GM12864 (cell line): ENCODE data around the gene MAPT.
"Not testable (repeated sequence)": the region's sequence is repeated elsewhere in the genome, so short reads cannot be mapped to it uniquely, and the experiment has no call there.

ENCODE experiments used
- DNase-seq: peaks from one replicate; pipeline ENCODE4 v3.0.0-alpha.2; 2011; ENCODE audit warnings: low read depth
- H3K4me3 ChIP-seq: 2 replicates; pipeline ENCODE4 v1.5.1; 2011; ENCODE audit warnings: mild to moderate bottlenecking, low read depth, low read length, control low read depth
- CTCF ChIP-seq: IDR thresholded peaks from 2 replicates; pipeline ENCODE4 v1.5.1; 2011; ENCODE audit warnings: low read depth, mild to moderate bottlenecking, moderate library complexity, low read length, control low read depth, inconsistent platforms; ENCODE audit errors: missing control alignments

Gene MAPT

GRCh38 chr17:45861165-45861564 lies 33.2 kb upstream of the MAPT start:
- TF ChIP-seq CTCF, result no peak
- no peak for DNase-seq
- no peak overlapping the region for H3K4me3 ChIP-seq

- H3K4me3 ChIP-seq, DNase-seq: not testable (repeated sequence)
These were observed 32.2 kb upstream of the MAPT start for GRCh38 chr17:45862127-45862526.

- H3K4me3 ChIP-seq, result no peak overlapping the region
- no peak for DNase-seq
- TF ChIP-seq CTCF, result no peak
These were observed 30.3 kb upstream of the MAPT start for GRCh38 chr17:45863857-45864654.

- H3K4me3 ChIP-seq, result no peak overlapping the region
- no peak for DNase-seq
- no peak for TF ChIP-seq CTCF
These were observed 27.2 kb upstream of the MAPT start for GRCh38 chr17:45867171-45867570.

- DNase-seq, result no peak
- no peak overlapping the region for H3K4me3 ChIP-seq
- TF ChIP-seq CTCF, result no peak
These were observed 26.7 kb upstream of the MAPT start for GRCh38 chr17:45867702-45868101.

- no peak for TF ChIP-seq CTCF
These were observed 26.1 kb upstream of the MAPT start for GRCh38 chr17:45868276-45868675.

GRCh38 chr17:45869676-45870341 lies 24.5 kb upstream of the MAPT start:
- no peak for DNase-seq
- TF ChIP-seq CTCF, result no peak
- no peak overlapping the region for H3K4me3 ChIP-seq

More at GRCh38 chr17:45868276-45868675, 26.1 kb upstream of the MAPT start:
- H3K4me3 ChIP-seq, result no peak overlapping the region
- no peak for DNase-seq
